ENCODE measurements around the gene ZBTB49.

GRCh38 chr4:4249866-4250265 is 40.2 kb upstream of the ZBTB49 start:
- no peak for TF ChIP-seq CTCF (IDR thresholded peaks at IDR 0.05)
- no peak for TF ChIP-seq POLR2AphosphoS5 (IDR thresholded peaks at IDR 0.05)
- TF ChIP-seq EP300 (IDR thresholded peaks at IDR 0.05) = no peak

All from sigmoid colon (tissue), 4 donors.